ENCODE measurements around the gene KIF26B. TPM values are rescaled to one million over a fixed set of nuclear protein-coding genes. Genes with fewer than 3 reads are reported as not detected.

KIF26B gene
- polyA plus RNA-seq, 1 donor (not counting 4 experiments of a cell fraction or from before 2014, with no cell fraction given) = 0.58 TPM

DNA sequence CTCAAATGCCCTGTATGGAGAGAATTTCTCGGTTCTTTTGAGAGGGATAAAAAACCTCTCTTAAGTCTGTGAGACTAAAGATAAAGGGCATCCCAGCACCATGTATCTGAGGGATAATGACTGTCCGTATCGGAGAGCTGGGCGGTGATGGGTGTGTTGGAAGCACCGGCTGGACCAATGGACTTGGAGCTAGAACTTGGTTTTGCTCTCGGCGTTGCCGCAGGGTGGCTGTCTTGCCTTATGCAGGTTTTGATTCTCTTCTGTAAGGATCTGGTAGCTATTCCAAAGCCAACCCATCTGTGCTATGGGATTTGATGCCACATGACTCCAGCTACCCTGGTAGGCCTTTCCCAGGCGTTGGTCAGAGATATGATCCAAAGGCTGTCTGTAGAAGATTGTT is 348.8 kb downstream of the KIF26B start:
- no peaks in the 10 kb centered on the region for H4K20me1 ChIP-seq (ENCODE audit: control insufficient read depth, extremely low read depth, insufficient read depth, low read length)
- H3K27me3 ChIP-seq (ENCODE audit: control insufficient read depth, extremely low read depth, insufficient read depth, low read length) = no peaks in the 10 kb centered on the region
- no peak overlapping the region for H3K4me2 ChIP-seq (ENCODE audit: control insufficient read depth, extremely low read depth, insufficient read depth, low read depth, low read length)
- TF ChIP-seq CTCF (optimal IDR thresholded peaks at IDR 0.05 in 1 of 3, IDR thresholded peaks at IDR 0.05 in 1 of 3, conservative IDR thresholded peaks at IDR 0.05 in 1 of 3; ENCODE audit: extremely low read depth in 1 of 3, insufficient read depth in 2 of 3, low read length in 3 of 3) (no peak), EZH2 (IDR thresholded peaks at IDR 0.05; ENCODE audit: low read length) (no peak)
- no peaks in the 10 kb centered on the region for H3K9me1 ChIP-seq (ENCODE audit: control insufficient read depth, extremely low read depth, insufficient read depth, low read length)
- DNase-seq (ENCODE audit: low read depth, low spot score) (no peak), FAIRE-seq (no peak)
- no peak overlapping the region for H3K27ac ChIP-seq (ENCODE audit: control insufficient read depth, insufficient read depth, low read length)
- H3K9ac ChIP-seq (ENCODE audit: control insufficient read depth, extremely low read depth, insufficient read depth, low read length) = no peak overlapping the region
- no peaks in the 10 kb centered on the region for H3K9me3 ChIP-seq (ENCODE audit: control insufficient read depth, low read depth, low read length)
- H3K4me1 ChIP-seq (ENCODE audit: control insufficient read depth, extremely low read depth, insufficient read depth, low read length) = peaks cover 4% of the 10 kb centered on the region
- H3K79me2 ChIP-seq (ENCODE audit: control insufficient read depth, insufficient read depth, low read length) = no peaks in the 10 kb centered on the region
- no peaks in the 10 kb centered on the region for H3K36me3 ChIP-seq (ENCODE audit: control insufficient read depth in 2 of 2, extremely low read depth in 1 of 2, insufficient read depth in 2 of 2, low read length in 2 of 2)
- dilution Hi-C loops (cut with MboI; ENCODE audit: extremely low pct_ligation_motif_present, low sequenced_read_pairs) = no loop called here
- H3K4me3 ChIP-seq (ENCODE audit: control insufficient read depth in 2 of 3, extremely low read depth in 1 of 3, insufficient read depth in 2 of 3, low read depth in 1 of 3, low read length in 3 of 3) = no peak overlapping the region
- H2AFZ ChIP-seq (ENCODE audit: control insufficient read depth, low read length) = no peak overlapping the region

DNA sequence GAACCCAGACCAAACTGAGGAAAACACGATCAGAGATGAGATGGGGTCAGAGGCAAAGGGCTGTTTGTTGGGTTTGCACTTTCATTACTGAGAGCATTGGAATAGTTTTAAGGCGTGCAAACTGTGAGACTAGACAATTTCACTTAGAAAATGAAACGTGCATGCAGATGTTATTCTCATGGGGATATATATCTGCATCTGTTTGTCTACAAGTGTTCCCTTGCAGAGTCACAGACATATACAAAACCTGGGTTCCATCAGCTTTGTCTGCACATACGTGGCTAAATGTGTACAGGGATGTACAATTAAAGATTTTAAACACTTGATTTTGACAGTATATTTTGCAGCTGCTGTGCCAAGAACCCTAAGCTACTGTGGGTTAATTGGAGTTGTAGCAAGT is 355.4 kb downstream of the KIF26B start:
- Histone ChIP-seq H3K27me3 (ENCODE audit: control insufficient read depth, extremely low read depth, insufficient read depth, low read length) (no peaks in the 10 kb centered on the region), H3K9me3 (ENCODE audit: control insufficient read depth, low read depth, low read length) (no peaks in the 10 kb centered on the region), H3K9me1 (ENCODE audit: control insufficient read depth, extremely low read depth, insufficient read depth, low read length) (no peaks in the 10 kb centered on the region), H3K4me1 (ENCODE audit: control insufficient read depth, extremely low read depth, insufficient read depth, low read length) (no peaks in the 10 kb centered on the region), H2AFZ (ENCODE audit: control insufficient read depth, low read length) (no peak overlapping the region), H3K79me2 (ENCODE audit: control insufficient read depth, insufficient read depth, low read length) (no peaks in the 10 kb centered on the region), H3K9ac (ENCODE audit: control insufficient read depth, extremely low read depth, insufficient read depth, low read length) (no peak overlapping the region), H3K27ac (ENCODE audit: control insufficient read depth, insufficient read depth, low read length) (no peak overlapping the region), H3K36me3 (ENCODE audit: control insufficient read depth in 2 of 2, extremely low read depth in 1 of 2, insufficient read depth in 2 of 2, low read length in 2 of 2) (no peaks in the 10 kb centered on the region), H3K4me3 (ENCODE audit: control insufficient read depth in 2 of 3, extremely low read depth in 1 of 3, insufficient read depth in 2 of 3, low read depth in 1 of 3, low read length in 3 of 3) (no peak overlapping the region), H4K20me1 (ENCODE audit: control insufficient read depth, extremely low read depth, insufficient read depth, low read length) (no peaks in the 10 kb centered on the region), H3K4me2 (ENCODE audit: control insufficient read depth, extremely low read depth, insufficient read depth, low read depth, low read length) (no peak overlapping the region)
- DNase-seq (ENCODE audit: low read depth, low spot score) (no peak), FAIRE-seq (no peak)
- dilution Hi-C loops (cut with MboI; ENCODE audit: extremely low pct_ligation_motif_present, low sequenced_read_pairs) = no loop called here
- TF ChIP-seq EZH2 (IDR thresholded peaks at IDR 0.05; ENCODE audit: low read length) (no peak), CTCF (optimal IDR thresholded peaks at IDR 0.05 in 1 of 3, IDR thresholded peaks at IDR 0.05 in 1 of 3, conservative IDR thresholded peaks at IDR 0.05 in 1 of 3; ENCODE audit: extremely low read depth in 1 of 3, insufficient read depth in 2 of 3, low read length in 3 of 3) (no peak)
